ENCODE results near the gene ROPN1.

DNA sequence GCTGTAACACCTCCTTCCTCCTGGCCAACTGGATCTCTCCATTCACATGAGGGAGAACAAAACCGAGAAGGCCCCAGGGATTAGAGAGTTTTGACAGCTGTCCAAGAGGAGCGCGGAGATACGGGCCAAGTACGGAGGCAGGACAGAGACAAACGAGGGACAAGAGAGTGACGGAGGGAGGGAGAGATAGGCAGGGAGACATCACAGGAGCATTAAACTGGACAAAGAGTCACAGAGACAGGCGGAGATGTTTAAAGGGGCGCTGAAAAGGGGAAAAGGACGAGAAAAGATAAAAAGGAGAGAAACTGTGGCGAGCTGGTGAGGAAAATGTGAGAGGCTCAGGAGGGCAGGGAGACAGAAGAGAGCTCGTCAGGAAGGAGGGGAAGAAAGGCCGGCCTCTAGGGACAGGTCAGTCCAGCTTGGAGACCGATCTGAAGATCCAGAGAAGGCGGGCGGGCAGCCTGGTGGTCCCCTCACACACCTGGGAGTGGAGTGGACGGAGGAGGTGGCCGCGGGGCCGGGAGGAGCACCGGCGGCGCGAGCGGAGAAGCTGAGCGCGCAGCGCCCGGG lies 40.5 kb upstream of the ROPN1 start:
- TF ChIP-seq POLR2AphosphoS5 (IDR thresholded peaks at IDR 0.05; ENCODE audit: low read depth, low read length) (no peak), POLR2A (IDR thresholded peaks at IDR 0.05; ENCODE audit: low read depth, low read length) (no peak), PAX5 (IDR thresholded peaks at IDR 0.05; ENCODE audit: insufficient read depth, low read length, severe bottlenecking) (no peak), TAF1 (IDR thresholded peaks at IDR 0.05; ENCODE audit: low read depth, low read length) (no peak), SPI1 (IDR thresholded peaks at IDR 0.05; ENCODE audit: low read depth, low read length) (no peak), POU2F2 (IDR thresholded peaks at IDR 0.05; ENCODE audit: low read depth, low read length) (no peak)
